GM18520 (cell line): Measurements from ENCODE around the gene CC2D2B.
A peak's percentile ranks its signal among the peaks of the same experiment; 100 is the strongest.
"Not testable (repeated sequence)": the region's sequence is repeated elsewhere in the genome, so short reads cannot be mapped to it uniquely, and the experiment has no call there.

Source experiments
- ATAC-seq: cut with Tn5 transposase; IDR thresholded peaks from one replicate; pipeline ENCODE4 v1.9.1; 2021; ENCODE audit not compliant: unreplicated experiment

CC2D2B gene

GRCh38 chr10:95905897-95906580 is 1.7 kb upstream of the CC2D2B start:
- not testable (repeated sequence) for ATAC-seq

GRCh38 chr10:95906677-95907455 is 909 bp upstream of the CC2D2B start:
- ATAC-seq, result no peak

GRCh38 chr10:95908450-95908849 is 675 bp downstream of the CC2D2B start:
- no peak for ATAC-seq

GRCh38 chr10:95909561-95909960 is 1.8 kb downstream of the CC2D2B start:
- ATAC-seq, result no peak

GRCh38 chr10:95916039-95916438 is 8.3 kb downstream of the CC2D2B start:
- ATAC-seq, result not testable (repeated sequence)

GRCh38 chr10:95920798-95921426 is 13.1 kb downstream of the CC2D2B start:
- no peak for ATAC-seq

- ATAC-seq, result no peak
These were observed 17.3 kb downstream of the CC2D2B start for GRCh38 chr10:95925033-95925432.

GRCh38 chr10:95935429-95935828 is 27.7 kb downstream of the CC2D2B start:
- no peak for ATAC-seq

GRCh38 chr10:95941115-95941514 is 33.3 kb downstream of the CC2D2B start:
- no peak for ATAC-seq

GRCh38 chr10:95963202-95963990 is 55.6 kb downstream of the CC2D2B start:
- ATAC-seq, result no peak

- no peak for ATAC-seq
These were observed 56.2 kb downstream of the CC2D2B start for GRCh38 chr10:95963991-95964389.

- no peak for ATAC-seq
These were observed 57.0 kb downstream of the CC2D2B start for GRCh38 chr10:95964756-95965155.

- no peak for ATAC-seq
These were observed 68.8 kb downstream of the CC2D2B start for GRCh38 chr10:95976362-95977229.

- ATAC-seq, result no peak
These were observed 74.4 kb downstream of the CC2D2B start for GRCh38 chr10:95982200-95982599.

- peak; percentile 95 for ATAC-seq
These were observed 80.1 kb downstream of the CC2D2B start for GRCh38 chr10:95987685-95988426.

- ATAC-seq, result no peak
These were observed 80.9 kb downstream of the CC2D2B start for GRCh38 chr10:95988702-95989101.

- ATAC-seq, result not testable (repeated sequence)
These were observed 86.6 kb downstream of the CC2D2B start for GRCh38 chr10:95994376-95994775.

- ATAC-seq, result no peak
These were observed 90.5 kb downstream of the CC2D2B start for GRCh38 chr10:95998255-95998784.

GRCh38 chr10:96013956-96014355 is 106.2 kb downstream of the CC2D2B start:
- ATAC-seq, result no peak
